ENCODE results near the gene COQ9.

The COQ9 gene

GRCh38 chr16:57447186-57447962 lies at the start of gene COQ9, which contains the start of gene CIAPIN1 (continued):
- TF ChIP-seq ZBTB20 (tag by site-specific recombination; IDR thresholded peaks at IDR 0.05): peak; percentile 57; the same call in 1 of the 2 replicates
- no peak for TF ChIP-seq ZIC2 (tag by site-specific recombination; IDR thresholded peaks at IDR 0.05)
- TF ChIP-seq ZFP37 (tag by site-specific recombination; IDR thresholded peaks at IDR 0.05): no peak
- peak; percentile 10; the same call in 1 of the 2 replicates for TF ChIP-seq ZBTB17 (tag by site-specific recombination; IDR thresholded peaks at IDR 0.05)
- peak; percentile 94 for TF ChIP-seq YY1 (tag by site-specific recombination; IDR thresholded peaks at IDR 0.05)
- no peak for TF ChIP-seq ZNF140 (tag by site-specific recombination; IDR thresholded peaks at IDR 0.05)
- peak; percentile 38; the same call in 1 of the 2 replicates for TF ChIP-seq ZSCAN30 (tag by site-specific recombination; IDR thresholded peaks at IDR 0.05)
- peak; percentile 90 for TF ChIP-seq ZXDB (tag by site-specific recombination; IDR thresholded peaks at IDR 0.05)
- TF ChIP-seq ZFHX2 (tag by site-specific recombination; conservative IDR thresholded peaks at IDR 0.05): peak; percentile 89
- TF ChIP-seq ZNF596 (tag by site-specific recombination; IDR thresholded peaks at IDR 0.05): peak; percentile 27; the same call in 1 of the 2 replicates
- TF ChIP-seq, protein P1, sequence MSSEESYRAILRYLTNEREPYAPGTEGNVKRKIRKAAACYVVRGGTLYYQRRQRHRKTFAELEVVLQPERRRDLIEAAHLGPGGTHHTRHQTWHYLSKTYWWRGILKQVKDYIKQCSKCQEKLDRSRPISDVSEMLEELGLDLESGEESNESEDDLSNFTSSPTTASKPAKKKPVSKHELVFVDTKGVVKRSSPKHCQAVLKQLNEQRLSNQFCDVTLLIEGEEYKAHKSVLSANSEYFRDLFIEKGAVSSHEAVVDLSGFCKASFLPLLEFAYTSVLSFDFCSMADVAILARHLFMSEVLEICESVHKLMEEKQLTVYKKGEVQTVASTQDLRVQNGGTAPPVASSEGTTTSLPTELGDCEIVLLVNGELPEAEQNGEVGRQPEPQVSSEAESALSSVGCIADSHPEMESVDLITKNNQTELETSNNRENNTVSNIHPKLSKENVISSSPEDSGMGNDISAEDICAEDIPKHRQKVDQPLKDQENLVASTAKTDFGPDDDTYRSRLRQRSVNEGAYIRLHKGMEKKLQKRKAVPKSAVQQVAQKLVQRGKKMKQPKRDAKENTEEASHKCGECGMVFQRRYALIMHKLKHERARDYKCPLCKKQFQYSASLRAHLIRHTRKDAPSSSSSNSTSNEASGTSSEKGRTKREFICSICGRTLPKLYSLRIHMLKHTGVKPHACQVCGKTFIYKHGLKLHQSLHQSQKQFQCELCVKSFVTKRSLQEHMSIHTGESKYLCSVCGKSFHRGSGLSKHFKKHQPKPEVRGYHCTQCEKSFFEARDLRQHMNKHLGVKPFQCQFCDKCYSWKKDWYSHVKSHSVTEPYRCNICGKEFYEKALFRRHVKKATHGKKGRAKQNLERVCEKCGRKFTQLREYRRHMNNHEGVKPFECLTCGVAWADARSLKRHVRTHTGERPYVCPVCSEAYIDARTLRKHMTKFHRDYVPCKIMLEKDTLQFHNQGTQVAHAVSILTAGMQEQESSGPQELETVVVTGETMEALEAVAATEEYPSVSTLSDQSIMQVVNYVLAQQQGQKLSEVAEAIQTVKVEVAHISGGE (tag by site-specific recombination; conservative IDR thresholded peaks at IDR 0.05; ENCODE audit: low read depth): peak; percentile 81
- TF ChIP-seq GLIS2 (tag by site-specific recombination; IDR thresholded peaks at IDR 0.05): no peak; the same call in 1 of the 2 replicates
- peak; percentile 70; the same call in 1 of the 2 replicates for TF ChIP-seq ZNF501 (tag by site-specific recombination; IDR thresholded peaks at IDR 0.05)
- 0 out of 2 replicates have a peak, but pooled peaks have one; percentile 7 for TF ChIP-seq PRDM1 (tag by site-specific recombination; IDR thresholded peaks at IDR 0.05)
- TF ChIP-seq ZNF777 (tag by site-specific recombination; IDR thresholded peaks at IDR 0.05; ENCODE audit: borderline replicate concordance): peak; percentile 79
- TF ChIP-seq ZNF692 (tag by site-specific recombination; IDR thresholded peaks at IDR 0.05): peak; percentile 59; the same call in 1 of the 2 replicates
- TF ChIP-seq ZNF2 (tag by site-specific recombination; IDR thresholded peaks at IDR 0.05): peak; percentile 55; the same call in 1 of the 2 replicates
- TF ChIP-seq EGR2 (tag by site-specific recombination; IDR thresholded peaks at IDR 0.05; ENCODE audit: low read depth): peak; percentile 82
- TF ChIP-seq, protein P2, sequence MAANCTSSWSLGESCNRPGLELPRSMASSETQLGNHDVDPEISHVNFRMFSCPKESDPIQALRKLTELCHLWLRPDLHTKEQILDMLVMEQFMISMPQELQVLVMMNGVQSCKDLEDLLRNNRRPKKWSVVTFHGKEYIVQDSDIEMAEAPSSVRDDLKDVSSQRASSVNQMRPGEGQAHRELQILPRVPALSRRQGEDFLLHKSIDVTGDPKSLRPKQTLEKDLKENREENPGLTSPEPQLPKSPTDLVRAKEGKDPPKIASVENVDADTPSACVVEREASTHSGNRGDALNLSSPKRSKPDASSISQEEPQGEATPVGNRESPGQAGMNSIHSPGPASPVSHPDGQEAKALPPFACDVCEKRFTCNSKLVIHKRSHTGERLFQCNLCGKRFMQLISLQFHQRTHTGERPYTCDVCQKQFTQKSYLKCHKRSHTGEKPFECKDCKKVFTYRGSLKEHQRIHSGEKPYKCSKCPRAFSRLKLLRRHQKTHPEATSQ (tag by site-specific recombination; IDR thresholded peaks at IDR 0.05): peak; percentile 62; the same call in 1 of the 2 replicates
- TF ChIP-seq, protein P3, sequence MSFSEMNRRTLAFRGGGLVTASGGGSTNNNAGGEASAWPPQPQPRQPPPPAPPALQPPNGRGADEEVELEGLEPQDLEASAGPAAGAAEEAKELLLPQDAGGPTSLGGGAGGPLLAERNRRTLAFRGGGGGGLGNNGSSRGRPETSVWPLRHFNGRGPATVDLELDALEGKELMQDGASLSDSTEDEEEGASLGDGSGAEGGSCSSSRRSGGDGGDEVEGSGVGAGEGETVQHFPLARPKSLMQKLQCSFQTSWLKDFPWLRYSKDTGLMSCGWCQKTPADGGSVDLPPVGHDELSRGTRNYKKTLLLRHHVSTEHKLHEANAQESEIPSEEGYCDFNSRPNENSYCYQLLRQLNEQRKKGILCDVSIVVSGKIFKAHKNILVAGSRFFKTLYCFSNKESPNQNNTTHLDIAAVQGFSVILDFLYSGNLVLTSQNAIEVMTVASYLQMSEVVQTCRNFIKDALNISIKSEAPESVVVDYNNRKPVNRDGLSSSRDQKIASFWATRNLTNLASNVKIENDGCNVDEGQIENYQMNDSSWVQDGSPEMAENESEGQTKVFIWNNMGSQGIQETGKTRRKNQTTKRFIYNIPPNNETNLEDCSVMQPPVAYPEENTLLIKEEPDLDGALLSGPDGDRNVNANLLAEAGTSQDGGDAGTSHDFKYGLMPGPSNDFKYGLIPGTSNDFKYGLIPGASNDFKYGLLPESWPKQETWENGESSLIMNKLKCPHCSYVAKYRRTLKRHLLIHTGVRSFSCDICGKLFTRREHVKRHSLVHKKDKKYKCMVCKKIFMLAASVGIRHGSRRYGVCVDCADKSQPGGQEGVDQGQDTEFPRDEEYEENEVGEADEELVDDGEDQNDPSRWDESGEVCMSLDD (tag by site-specific recombination; IDR thresholded peaks at IDR 0.05): no peak
- peak; percentile 85; the same call in 1 of the 2 replicates for TF ChIP-seq PRDM2 (tag by site-specific recombination; IDR thresholded peaks at IDR 0.05; ENCODE audit: borderline replicate concordance)
- 0 out of 2 replicates have a peak, but pooled peaks have one; percentile 46 for TF ChIP-seq ZNF843 (tag by site-specific recombination; IDR thresholded peaks at IDR 0.05)
- no peak for TF ChIP-seq FEZF1 (tag by site-specific recombination; IDR thresholded peaks at IDR 0.05)
- TF ChIP-seq ZNF629 (tag by site-specific recombination; IDR thresholded peaks at IDR 0.05): peak; percentile 63; the same call in 1 of the 2 replicates
